Adrenal gland (tissue), 12 donors: Measurements from ENCODE around the gene TNNI3. TPM values are rescaled to one million over a fixed set of nuclear protein-coding genes. Genes with fewer than 3 reads are reported as not detected.
"Not testable (repeated sequence)": the region's sequence is repeated elsewhere in the genome, so short reads cannot be mapped to it uniquely, and the experiment has no call there.

Source experiments
- DNase-seq, 7 donors: peaks; one replicate each; pipeline ENCODE4 v3.0.0-alpha.2; 2019 to 2020
- H3K27ac ChIP-seq, 5 donors: fragments of 200-600 bp; sonication (generic) in 4 of 5; 1 replicate in 3 of 5; 2 replicates in 2 of 5; pipeline versions ENCODE4 v1.5.1 to v1.8.0; 2016 to 2020; ENCODE audit warnings: mild to moderate bottlenecking in 1 of 5
- H3K27me3 ChIP-seq: fragments of 200-600 bp; 2 replicates; pipeline ENCODE4 v1.8.0; 2021
- H3K36me3 ChIP-seq, 2 donors: fragments of 200-600 bp; replicated peaks in 1 of 2; 1 replicate in 1 of 2; 2 replicates in 1 of 2; pipeline versions ENCODE4 v1.5.1 to v1.8.0; 2018 to 2022
- H3K4me1 ChIP-seq, 2 donors: fragments of 200-600 bp; replicated peaks in 1 of 2; 1 replicate in 1 of 2; 2 replicates in 1 of 2; pipeline versions ENCODE4 v1.5.1 to v1.8.0; 2018 to 2021
- H3K4me3 ChIP-seq, 4 donors: fragments of 200-600 bp; sonication (generic) in 3 of 4; one replicate each; pipeline ENCODE4 v1.5.1; 2016 to 2018
- H3K9me3 ChIP-seq, 3 donors: fragments of 200-600 bp; sonication (generic) in 1 of 3; replicated peaks in 1 of 3; 1 replicate in 2 of 3; 2 replicates in 1 of 3; pipeline versions ENCODE4 v1.5.1 to v1.8.0; 2016 to 2021
- POLR2A ChIP-seq, 2 donors: fragments of 450-650 bp; IDR thresholded peaks; one replicate each; pipeline ENCODE4 v1.6.1; 2017; ENCODE audit warnings: antibody characterized with exemption in 2 of 2, mild to moderate bottlenecking in 2 of 2, moderate library complexity in 1 of 2
- WGBS, 4 donors: extraction: QIAGEN DNeasy Blood & Tissue Kit in 2 of 4; methylation state at CpG; one replicate each; pipeline versions ENCODE4 v1.1.5 to v1.1.7; 2013 to 2017; 5-methylcytosine and 5-hydroxymethylcytosine counted together
- intact Hi-C, 2 donors: fragments of 100-400 bp; cut with DNase I; formaldehyde crosslinking; loops; one replicate each; pipeline versions ENCODE4 v1.14.1 to v1.15.0; 2022 to 2023
- polyA plus RNA-seq, 3 donors: library from polyadenylated mRNA; stranded (reverse); fragments of 200-250 nt in 2 of 3; fragments of 350-450 nt in 1 of 3; fragmentation: Illumina TruSeq in 1 of 3; extraction: RNeasy Lipid Tissue Mini Kit (QIAGEN cat#74804) in 1 of 3; gene quantifications; one replicate each; pipeline ENCODE4 v1.2.3, GENCODE V29; 2013 to 2014
- total RNA-seq, 9 donors: library from RNA; depleted of rRNA in 4 of 9; stranded (reverse); fragments of >200 nt in 4 of 9; fragments of 120-200 nt in 1 of 9; fragmentation: NEBNext Ultra II Directional in 1 of 9; extraction: Animal tissue kit (Norgen Biotek cat#: 25700) in 1 of 9; gene quantifications; one replicate each; pipeline versions ENCODE4 v1.1.0 to v1.2.4, GENCODE V29; 2013 to 2023
- TF ChIP-seq, protein P1 (sequence below), 6 experiments: fragments of 450-650 bp in 4 of 6; fragments of 200-600 bp in 2 of 6; sonication (generic) in 1 of 6; IDR thresholded peaks; 1 replicate in 5 of 6; 2 replicates in 1 of 6; pipeline versions ENCODE4 v1.5.1 to v1.8.0; 2016 to 2021; ENCODE audit warnings: antibody characterized with exemption in 6 of 6, mild to moderate bottlenecking in 2 of 6, moderate library complexity in 1 of 6
- donor health status: healthy with polysubstance abuse.
- donor health status: Bipolar disorder and iron deficiency.
- donor health status: DM: yes; HTN: yes; CAD: no.
- donor health status: DM: no; HTN: no; CAD: no.
- donor health status: DM: no; HTN: no; CAD: no.
- donor health status: DM: yes; HTN: yes; CAD: no.

TNNI3 gene
- total and polyA plus RNA-seq, 12 donors, result 0.51 to 461 (median 22.4) TPM; not detected in 6

- H3K27ac ChIP-seq, H3K4me3 ChIP-seq, intact Hi-C loops, H3K4me1 ChIP-seq, H3K9me3 ChIP-seq, H3K27me3 ChIP-seq: not testable (repeated sequence)
- WGBS, 4 donors, result 71 to 77% (median 76%) methylated on average over 10 of the region's 10 CpGs
- TF ChIP-seq, protein P1, sequence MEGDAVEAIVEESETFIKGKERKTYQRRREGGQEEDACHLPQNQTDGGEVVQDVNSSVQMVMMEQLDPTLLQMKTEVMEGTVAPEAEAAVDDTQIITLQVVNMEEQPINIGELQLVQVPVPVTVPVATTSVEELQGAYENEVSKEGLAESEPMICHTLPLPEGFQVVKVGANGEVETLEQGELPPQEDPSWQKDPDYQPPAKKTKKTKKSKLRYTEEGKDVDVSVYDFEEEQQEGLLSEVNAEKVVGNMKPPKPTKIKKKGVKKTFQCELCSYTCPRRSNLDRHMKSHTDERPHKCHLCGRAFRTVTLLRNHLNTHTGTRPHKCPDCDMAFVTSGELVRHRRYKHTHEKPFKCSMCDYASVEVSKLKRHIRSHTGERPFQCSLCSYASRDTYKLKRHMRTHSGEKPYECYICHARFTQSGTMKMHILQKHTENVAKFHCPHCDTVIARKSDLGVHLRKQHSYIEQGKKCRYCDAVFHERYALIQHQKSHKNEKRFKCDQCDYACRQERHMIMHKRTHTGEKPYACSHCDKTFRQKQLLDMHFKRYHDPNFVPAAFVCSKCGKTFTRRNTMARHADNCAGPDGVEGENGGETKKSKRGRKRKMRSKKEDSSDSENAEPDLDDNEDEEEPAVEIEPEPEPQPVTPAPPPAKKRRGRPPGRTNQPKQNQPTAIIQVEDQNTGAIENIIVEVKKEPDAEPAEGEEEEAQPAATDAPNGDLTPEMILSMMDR (IDR thresholded peaks at IDR 0.05), result peak in 3 of 6 experiments; percentile 7 to 20 (median 15)
- DNase-seq, result peak in 1 of 7 donors; percentile 28
- H3K36me3 ChIP-seq, result peaks cover 0 to 30% of the 10 kb centered on the region in 2 donors
Measured at GRCh38 chr19:55202199-55202598, 44.7 kb upstream of the TNNI3 start.

DNA sequence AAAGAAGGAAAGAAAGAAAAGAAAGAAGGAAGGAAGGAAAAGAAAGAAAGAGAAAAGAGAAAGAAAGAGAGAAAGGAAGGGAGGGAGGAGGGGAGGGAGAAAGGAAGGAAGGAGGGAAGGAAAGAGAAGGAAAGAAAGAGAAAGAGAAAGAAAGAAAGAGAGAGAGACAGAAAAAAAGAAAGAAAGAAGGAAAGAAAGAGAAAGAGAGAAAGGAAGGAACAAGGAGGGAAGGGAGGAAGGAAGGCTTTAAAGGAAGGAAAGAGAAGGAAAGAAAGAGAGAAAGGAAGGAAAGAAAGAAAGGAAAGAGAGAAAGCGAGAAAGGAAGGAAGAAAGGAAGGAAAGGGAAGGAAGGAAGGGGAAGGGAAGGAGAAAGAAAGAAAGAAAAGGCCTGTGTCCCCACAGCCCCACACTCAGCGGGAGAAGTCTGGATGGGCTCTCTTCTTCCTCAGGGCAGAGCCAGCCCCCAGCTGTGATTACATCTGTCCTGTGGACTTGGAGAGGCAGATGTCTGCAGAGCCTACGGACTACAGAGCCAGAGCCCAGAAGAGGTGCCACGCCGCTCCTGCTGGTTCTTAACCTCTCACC lies 42.2 kb upstream of the TNNI3 start:
- Histone ChIP-seq H3K27me3 (no peaks in the 10 kb centered on the region), H3K4me3 (no peak overlapping the region), H3K36me3 (peaks cover 0 to 30% of the 10 kb centered on the region in 2 donors), H3K27ac (no peak overlapping the region), H3K4me1 (no peaks in the 10 kb centered on the region), H3K9me3 (no peaks in the 10 kb centered on the region)
- intact Hi-C loops, result no loop called here
- 61 to 71% (median 66%) methylated on average over 3 to 5 of the region's 5 CpGs for WGBS, 4 donors
- TF ChIP-seq POLR2A (IDR thresholded peaks at IDR 0.05), result no peak
- TF ChIP-seq, protein P1 (IDR thresholded peaks at IDR 0.05), result no peak
- no peak for DNase-seq

GRCh38 chr19:55198651-55199050 lies 41.1 kb upstream of the TNNI3 start:
- TF ChIP-seq POLR2A (IDR thresholded peaks at IDR 0.05), result no peak
- TF ChIP-seq, protein P1 (IDR thresholded peaks at IDR 0.05), result no peak
- 69 to 82% (median 77%) methylated on average over 3 to 5 of the region's 5 CpGs for WGBS, 4 donors
- intact Hi-C loops, result no loop called here
- Histone ChIP-seq H3K36me3 (peaks cover 0 to 30% of the 10 kb centered on the region in 2 donors), H3K27ac (no peak overlapping the region), H3K4me3 (no peak overlapping the region), H3K4me1 (no peaks in the 10 kb centered on the region), H3K9me3 (no peaks in the 10 kb centered on the region), H3K27me3 (no peaks in the 10 kb centered on the region)
- DNase-seq, result no peak

- H3K27me3 ChIP-seq, result no peaks in the 10 kb centered on the region
- no peaks in the 10 kb centered on the region for H3K4me1 ChIP-seq
- no peak overlapping the region for H3K4me3 ChIP-seq
- 76 to 82% (median 80%) methylated on average over 4 of the region's 4 CpGs for WGBS, 4 donors
- H3K9me3 ChIP-seq, result no peaks in the 10 kb centered on the region
- no peak for DNase-seq
- peaks cover 0 to 29% of the 10 kb centered on the region in 2 donors for H3K36me3 ChIP-seq
- intact Hi-C loops, result no loop called here
- TF ChIP-seq POLR2A (IDR thresholded peaks at IDR 0.05), result no peak
- TF ChIP-seq, protein P1 (IDR thresholded peaks at IDR 0.05), result no peak
- H3K27ac ChIP-seq, result no peak overlapping the region
Measured at GRCh38 chr19:55197528-55197927, 40.0 kb upstream of the TNNI3 start.
